ENCODE measurements around the gene HESX1. TPM values are rescaled to one million over a fixed set of nuclear protein-coding genes. Genes with fewer than 3 reads are reported as not detected.

HESX1 gene
- total and polyA plus RNA-seq, 3 experiments from 2014 or later = 0.44 TPM; not detected in 2

DNA sequence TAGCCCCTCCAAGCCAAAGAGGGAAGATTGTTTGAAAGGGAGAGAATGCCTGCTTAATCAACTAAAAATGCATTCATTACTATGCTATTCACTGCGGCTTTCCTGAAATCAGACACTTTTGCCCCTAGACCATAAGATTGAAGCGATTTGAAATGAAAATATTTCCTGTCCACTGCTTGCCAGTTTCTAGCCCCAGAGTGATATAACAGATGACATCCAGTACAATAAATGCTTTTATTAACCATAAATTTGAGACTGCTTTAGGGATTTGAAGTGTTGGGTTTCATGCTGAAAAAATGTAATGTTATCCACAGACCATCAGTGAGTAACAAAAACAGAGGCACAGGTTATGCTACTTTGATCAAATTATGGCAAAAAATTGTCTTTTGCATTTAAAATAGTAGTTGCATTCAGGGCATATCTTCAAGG, 48.7 kb downstream of the HESX1 start:
- no peak overlapping the region for H3K27ac ChIP-seq (ENCODE audit: low read depth, low read length)
- H3K27me3 ChIP-seq (ENCODE audit: insufficient read depth, low read length, poor library complexity, severe bottlenecking) = no peaks in the 10 kb centered on the region
- Mint-ChIP-seq H3K4me3 (no peak overlapping the region), H3K36me3 (no peaks in the 10 kb centered on the region), H3K27me3 (peaks cover 10 to 64% of the 10 kb centered on the region in 2 donors), H3K4me1 (no peaks in the 10 kb centered on the region), H3K9me3 (peaks cover 0 to 2% (median 0%) of the 10 kb centered on the region in 5 donors), H3K27ac (no peak overlapping the region)
- no peak overlapping the region for H3K4me3 ChIP-seq (ENCODE audit: low read length)
- ChIA-PET CTCF (no interaction called here), POLR2A (no interaction called here)
- H3K9me3 ChIP-seq (ENCODE audit: low read length) = no peaks in the 10 kb centered on the region
- no peaks in the 10 kb centered on the region for H3K4me1 ChIP-seq (ENCODE audit: insufficient read depth, low read length)
- DNase-seq = no peak
- H3K36me3 ChIP-seq (ENCODE audit: insufficient read depth, low read length) = no peaks in the 10 kb centered on the region

DNA sequence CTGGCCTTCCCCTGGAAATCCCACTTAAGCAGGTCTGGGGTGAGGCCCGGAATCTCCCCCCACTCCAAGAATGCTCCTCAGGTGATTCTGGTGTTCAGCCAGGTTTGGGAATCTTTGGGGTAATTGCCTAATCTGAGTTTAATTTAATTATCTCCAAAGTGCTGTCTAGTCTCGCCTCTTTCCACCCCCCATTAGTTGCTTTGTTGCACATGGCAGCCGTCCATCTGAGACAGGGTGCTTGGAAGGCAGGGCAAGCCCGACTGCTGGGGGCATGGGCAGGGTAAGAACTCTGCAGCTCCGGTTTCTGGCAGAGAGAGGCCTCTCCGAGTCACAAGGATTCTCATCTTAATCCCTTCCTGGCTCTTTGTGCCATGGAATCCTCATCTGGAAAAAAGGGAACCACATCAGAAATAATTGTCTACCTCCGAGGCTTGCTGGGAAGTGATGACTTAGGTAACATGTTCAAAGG, 49.6 kb downstream of the HESX1 start:
- no peaks in the 10 kb centered on the region for H3K27me3 ChIP-seq (ENCODE audit: insufficient read depth, low read length, poor library complexity, severe bottlenecking)
- ChIA-PET CTCF (no interaction called here), POLR2A (no interaction called here)
- H3K4me1 Mint-ChIP-seq = no peaks in the 10 kb centered on the region
- H3K27ac ChIP-seq (ENCODE audit: low read depth, low read length) = no peak overlapping the region
- no peaks in the 10 kb centered on the region for H3K36me3 ChIP-seq (ENCODE audit: insufficient read depth, low read length)
- no peaks in the 10 kb centered on the region for H3K9me3 ChIP-seq (ENCODE audit: low read length)
- no peaks in the 10 kb centered on the region for H3K36me3 Mint-ChIP-seq
- DNase-seq = no peak
- no peaks in the 10 kb centered on the region for H3K4me1 ChIP-seq (ENCODE audit: insufficient read depth, low read length)
- H3K27me3 Mint-ChIP-seq = peaks cover 10 to 66% of the 10 kb centered on the region in 2 donors
- no peak overlapping the region for H3K27ac Mint-ChIP-seq
- no peak overlapping the region for H3K4me3 Mint-ChIP-seq
- H3K9me3 Mint-ChIP-seq = peaks cover 0 to 2% (median 0%) of the 10 kb centered on the region in 5 donors
- H3K4me3 ChIP-seq (ENCODE audit: low read length) = no peak overlapping the region

Other genes with a start within 250 kb of the HESX1 start
- gene SPATA12, start 139.3 kb downstream of the HESX1 start, total RNA-seq = not detected
- not detected for gene SPATA12, start 139.3 kb downstream of the HESX1 start, polyA plus RNA-seq
- under 1 TPM; 0.04 TPM for gene IL17RD, start 34.6 kb downstream of the HESX1 start, total RNA-seq
- gene IL17RD, start 34.6 kb downstream of the HESX1 start, polyA plus RNA-seq = not detected
- gene APPL1, start 27.8 kb upstream of the HESX1 start, total RNA-seq = 10 to 100 TPM; 35.9 to 36.1 TPM
- 43.5 TPM for gene APPL1, start 27.8 kb upstream of the HESX1 start, polyA plus RNA-seq
- not detected for gene ASB14, start 92.7 kb upstream of the HESX1 start, total RNA-seq
- gene ASB14, start 92.7 kb upstream of the HESX1 start, polyA plus RNA-seq = 0.24 TPM

All from CD8-positive, alpha-beta memory T cell (primary cell).